Adrenal gland (tissue), 5 donors: ENCODE measurements around the gene SAGE1.

ENCODE experiments used
- CTCF ChIP-seq, 6 experiments: fragments of 450-650 bp in 4 of 6; fragments of 200-600 bp in 2 of 6; sonication (generic) in 1 of 6; IDR thresholded peaks; 1 replicate in 5 of 6; 2 replicates in 1 of 6; pipeline versions ENCODE4 v1.5.1 to v1.8.0; 2016 to 2021; ENCODE audit warnings: antibody characterized with exemption in 6 of 6, mild to moderate bottlenecking in 2 of 6, moderate library complexity in 1 of 6
- POLR2A ChIP-seq, 2 donors: fragments of 450-650 bp; IDR thresholded peaks; one replicate each; pipeline ENCODE4 v1.6.1; 2017; ENCODE audit warnings: antibody characterized with exemption in 2 of 2, mild to moderate bottlenecking in 2 of 2, moderate library complexity in 1 of 2
- donor health status: DM: no; HTN: no; CAD: no.

DNA sequence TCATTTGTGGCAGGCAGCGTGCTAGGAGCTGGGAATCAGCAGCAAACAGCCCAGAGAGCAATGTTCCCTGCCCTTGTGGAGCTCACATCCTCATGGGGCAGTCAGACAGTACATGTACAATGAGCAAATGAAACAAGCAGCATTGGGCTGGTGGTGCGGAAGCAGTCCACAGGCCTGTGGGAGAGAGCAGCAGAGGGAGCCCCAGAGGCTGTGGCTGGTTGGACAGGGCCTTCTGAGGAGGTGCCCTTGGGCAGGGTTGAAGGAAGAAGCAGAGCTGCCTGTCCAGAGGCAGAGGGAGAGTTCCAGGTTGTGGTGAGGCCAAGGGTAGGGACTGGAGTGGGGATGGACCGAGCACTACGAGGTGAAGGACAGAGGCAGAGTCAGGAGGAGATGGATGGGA, 57.8 kb downstream of the SAGE1 start:
- TF ChIP-seq CTCF (IDR thresholded peaks at IDR 0.05), result no peak
- TF ChIP-seq POLR2A (IDR thresholded peaks at IDR 0.05), result no peak
